Kidney tubule cell (primary cell): ENCODE measurements around the gene ARHGEF10L.
"Not testable (repeated sequence)": the region's sequence is repeated elsewhere in the genome, so short reads cannot be mapped to it uniquely, and the experiment has no call there.

Experiments used
- DNase-seq: peaks from one replicate; pipeline ENCODE4 v3.0.0-alpha.2; 2018; ENCODE audit warnings: low spot score

Gene ARHGEF10L

GRCh38 chr1:17743925-17744324 lies 204.4 kb downstream of the ARHGEF10L start:
- no peak for DNase-seq

- DNase-seq = no peak
Measured at GRCh38 chr1:17744666-17745478, 205.4 kb downstream of the ARHGEF10L start.

- DNase-seq = no peak
Measured at GRCh38 chr1:17745479-17745955, 206.0 kb downstream of the ARHGEF10L start.

GRCh38 chr1:17746281-17746680 lies 206.8 kb downstream of the ARHGEF10L start:
- DNase-seq = not testable (repeated sequence)

GRCh38 chr1:17746920-17747319 lies 207.4 kb downstream of the ARHGEF10L start:
- no peak for DNase-seq
